HEK293 (cell line): ENCODE measurements around the gene MRPL48.
A peak's percentile ranks its signal among the peaks of the same experiment; 100 is the strongest.

Experiments used
- CTCF ChIA-PET: fragments of 350-600 bp; formaldehyde crosslinking; extraction: SDS; loops from one replicate; lab custom pipeline; 2021; ENCODE audit warnings: antibody characterized with exemption; lab: Yijun Ruan, JAX
- POLR2A ChIA-PET: fragments of 300-600 bp; formaldehyde crosslinking; extraction: SDS; loops from one replicate; lab custom pipeline; 2020; ENCODE audit warnings: antibody characterized with exemption, inconsistent platforms; lab: Yijun Ruan, JAX
- H3K27ac ChIP-seq: fragments of 200-500 bp; sonication (Bioruptor generic); 2 replicates; pipeline ENCODE4 v1.5.1; 2014; ENCODE audit warnings: low read depth, low read length, control low read depth, inconsistent platforms; ENCODE audit errors: extremely low read depth
- H3K36me3 ChIP-seq, 2 experiments: fragments of 200-500 bp in 1 of 2; sonication (Bioruptor generic) in 1 of 2; 1 replicate in 1 of 2; 2 replicates in 1 of 2; pipeline ENCODE4 v1.5.1; 2014 to 2017; ENCODE audit warnings: inconsistent platforms in 2 of 2, low read length in 2 of 2; ENCODE audit not compliant: control insufficient read depth in 2 of 2, insufficient read depth in 1 of 2
- H3K4me1 ChIP-seq: fragments of 200-500 bp; sonication (Bioruptor generic); 2 replicates; pipeline ENCODE4 v1.5.1; 2014; ENCODE audit warnings: mild to moderate bottlenecking, low read length, inconsistent platforms; ENCODE audit not compliant: control insufficient read depth, insufficient read depth
- H3K4me3 ChIP-seq: 2 replicates; pipeline ENCODE4 v1.5.1; 2011; ENCODE audit warnings: low read depth, mild to moderate bottlenecking, control low read depth, low read length, moderate library complexity
- H3K9me3 ChIP-seq: fragments of 200-500 bp; sonication (Bioruptor generic); 2 replicates; pipeline ENCODE4 v1.5.1; 2014; ENCODE audit warnings: low read depth, low read length, inconsistent platforms; ENCODE audit not compliant: control insufficient read depth, insufficient read depth
- BCL11A ChIP-seq: fragments of 450-650 bp; formaldehyde crosslinking; IDR thresholded peaks from 2 replicates; pipeline ENCODE4 v1.5.1; 2016; ENCODE audit warnings: low read depth, missing biosample characterization, missing genetic modification characterization
- KLF8 ChIP-seq: fragments of 450-650 bp; formaldehyde crosslinking; IDR thresholded peaks from 2 replicates; pipeline ENCODE4 v1.5.1; 2016; ENCODE audit warnings: missing biosample characterization, missing genetic modification characterization
- MZF1 ChIP-seq: fragments of 450-650 bp; formaldehyde crosslinking; IDR thresholded peaks from 2 replicates; pipeline ENCODE4 v1.5.1; 2017; ENCODE audit warnings: missing biosample characterization, missing genetic modification characterization, borderline replicate concordance
- PRDM1 ChIP-seq: fragments of 450-650 bp; formaldehyde crosslinking; IDR thresholded peaks from 2 replicates; pipeline ENCODE4; 2016; ENCODE audit warnings: missing biosample characterization, missing genetic modification characterization
- SALL2 ChIP-seq: fragments of 450-650 bp; formaldehyde crosslinking; IDR thresholded peaks from 2 replicates; pipeline ENCODE4 v1.5.0; 2017; ENCODE audit warnings: missing biosample characterization, mild to moderate bottlenecking, missing genetic modification characterization, borderline replicate concordance
- SETDB1 ChIP-seq: IDR thresholded peaks from one replicate; pipeline ENCODE4 v1.6.1; 2017; ENCODE audit warnings: mild to moderate bottlenecking, low read length, moderate library complexity, mixed read lengths; ENCODE audit not compliant: insufficient read length
- ZBTB48 ChIP-seq: fragments of 450-650 bp; formaldehyde crosslinking; IDR thresholded peaks from 2 replicates; pipeline ENCODE4 v1.5.1; 2016; ENCODE audit warnings: missing biosample characterization, missing genetic modification characterization
- ZBTB49 ChIP-seq: fragments of 450-650 bp; formaldehyde crosslinking; IDR thresholded peaks from 2 replicates; pipeline ENCODE4 v1.5.1; 2016; ENCODE audit warnings: missing biosample characterization, missing genetic modification characterization, low read depth
- ZIC2 ChIP-seq: fragments of 450-650 bp; formaldehyde crosslinking; IDR thresholded peaks from 2 replicates; pipeline ENCODE4 v1.5.1; 2016; ENCODE audit warnings: missing biosample characterization, missing genetic modification characterization
- ZNF140 ChIP-seq: fragments of 450-650 bp; formaldehyde crosslinking; IDR thresholded peaks from 2 replicates; pipeline ENCODE4 v1.5.1; 2016; ENCODE audit warnings: missing biosample characterization, missing genetic modification characterization
- ZNF19 ChIP-seq: fragments of 450-650 bp; formaldehyde crosslinking; IDR thresholded peaks from 2 replicates; pipeline ENCODE4; 2016; ENCODE audit warnings: missing biosample characterization, missing genetic modification characterization, low read depth
- ZNF221 ChIP-seq: fragments of 450-650 bp; formaldehyde crosslinking; IDR thresholded peaks from 2 replicates; pipeline ENCODE4 v1.5.1; 2017; ENCODE audit warnings: missing biosample characterization, missing genetic modification characterization, borderline replicate concordance
- ZNF23 ChIP-seq: fragments of 450-650 bp; formaldehyde crosslinking; IDR thresholded peaks from 2 replicates; pipeline ENCODE4 v1.5.1; 2016; ENCODE audit warnings: missing biosample characterization, missing genetic modification characterization, borderline replicate concordance
- ZNF24 ChIP-seq: fragments of 450-650 bp; formaldehyde crosslinking; IDR thresholded peaks from 2 replicates; pipeline ENCODE4 v1.5.1; 2016; ENCODE audit warnings: missing biosample characterization, missing genetic modification characterization
- ZNF391 ChIP-seq: fragments of 450-650 bp; formaldehyde crosslinking; IDR thresholded peaks from 2 replicates; pipeline ENCODE4 v1.5.1; 2016; ENCODE audit warnings: low read depth, missing biosample characterization, missing genetic modification characterization, borderline replicate concordance
- ZNF416 ChIP-seq: fragments of 450-650 bp; formaldehyde crosslinking; IDR thresholded peaks from 2 replicates; pipeline ENCODE4 v1.5.1; 2016; ENCODE audit warnings: missing biosample characterization, missing genetic modification characterization
- ZNF571 ChIP-seq: fragments of 450-650 bp; formaldehyde crosslinking; IDR thresholded peaks from 2 replicates; pipeline ENCODE4 v1.5.0; 2017; ENCODE audit warnings: missing biosample characterization, missing genetic modification characterization
- ZNF623 ChIP-seq: fragments of 450-650 bp; formaldehyde crosslinking; IDR thresholded peaks from 2 replicates; pipeline ENCODE4 v1.5.1; 2016; ENCODE audit warnings: missing biosample characterization, missing genetic modification characterization
- ZNF645 ChIP-seq: fragments of 450-650 bp; formaldehyde crosslinking; IDR thresholded peaks from 2 replicates; pipeline ENCODE4; 2016; ENCODE audit warnings: missing biosample characterization, missing genetic modification characterization
- TF ChIP-seq, protein P1 (sequence below): fragments of 450-650 bp; formaldehyde crosslinking; IDR thresholded peaks from 2 replicates; pipeline ENCODE4 v1.5.1; 2016; ENCODE audit warnings: missing biosample characterization, missing genetic modification characterization
- TF ChIP-seq, protein P2 (sequence below): fragments of 450-650 bp; formaldehyde crosslinking; IDR thresholded peaks from 2 replicates; pipeline ENCODE4 v1.5.1; 2016; ENCODE audit warnings: missing biosample characterization, missing genetic modification characterization
- TF ChIP-seq, protein P3 (sequence below): fragments of 450-650 bp; IDR thresholded peaks from 2 replicates; pipeline ENCODE4 v1.5.1; 2018; ENCODE audit warnings: missing biosample characterization, missing genetic modification characterization
- TF ChIP-seq, protein P4 (sequence below): fragments of 450-650 bp; formaldehyde crosslinking; IDR thresholded peaks from 2 replicates; pipeline ENCODE4 v1.5.1; 2017; ENCODE audit warnings: missing biosample characterization, mild to moderate bottlenecking, missing genetic modification characterization, moderate library complexity
- TF ChIP-seq, protein P5 (sequence below): fragments of 450-650 bp; formaldehyde crosslinking; IDR thresholded peaks from 2 replicates; pipeline ENCODE4 v1.5.1; 2016; ENCODE audit warnings: missing biosample characterization, missing genetic modification characterization

The MRPL48 gene

GRCh38 chr11:73787643-73788558 lies at the start of gene MRPL48:
TSS of gene MRPL48 (plus strand) at chr11:73787874. CDS start at chr11:73787972, 98 bp downstream.
- Histone ChIP-seq H3K27ac (peak within 1 kb of the TSS; percentile 95), H3K4me1 (no peaks in the 10 kb centered on the region), H3K36me3 (no peaks in the 10 kb centered on the region), H3K9me3 (no peaks in the 10 kb centered on the region), H3K4me3 (peak within 1 kb of the TSS; percentile 99)
- ChIA-PET CTCF (interaction anchor here (0.7 kb wide), 1 partner anchor 1650 kb away, joined by 4 read pairs; no protein-coding TSS in a partner anchor), POLR2A (interaction anchor here (0.6 to 2.8 kb wide), 14 partner anchors 8 to 217 kb away, joined by 3 to 59 read pairs (median 4); partner anchors contain the start of genes COA4, PAAF1 and RAB6A)
- TF ChIP-seq, protein P1, sequence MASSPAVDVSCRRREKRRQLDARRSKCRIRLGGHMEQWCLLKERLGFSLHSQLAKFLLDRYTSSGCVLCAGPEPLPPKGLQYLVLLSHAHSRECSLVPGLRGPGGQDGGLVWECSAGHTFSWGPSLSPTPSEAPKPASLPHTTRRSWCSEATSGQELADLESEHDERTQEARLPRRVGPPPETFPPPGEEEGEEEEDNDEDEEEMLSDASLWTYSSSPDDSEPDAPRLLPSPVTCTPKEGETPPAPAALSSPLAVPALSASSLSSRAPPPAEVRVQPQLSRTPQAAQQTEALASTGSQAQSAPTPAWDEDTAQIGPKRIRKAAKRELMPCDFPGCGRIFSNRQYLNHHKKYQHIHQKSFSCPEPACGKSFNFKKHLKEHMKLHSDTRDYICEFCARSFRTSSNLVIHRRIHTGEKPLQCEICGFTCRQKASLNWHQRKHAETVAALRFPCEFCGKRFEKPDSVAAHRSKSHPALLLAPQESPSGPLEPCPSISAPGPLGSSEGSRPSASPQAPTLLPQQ (tag by site-specific recombination) = peak; percentile 81
- TF ChIP-seq ZBTB49 (no peak), ZBTB48 (peak; percentile 70), ZNF645 (tag by site-specific recombination) (no peak), SETDB1 (peak; percentile 43), BCL11A (tag by site-specific recombination) (no peak), ZNF221 (tag by site-specific recombination) (no peak), ZNF571 (tag by site-specific recombination) (no peak), MZF1 (tag by site-specific recombination) (peak; percentile 42; the same call in 1 of the 2 replicates), ZNF623 (tag by site-specific recombination) (no peak), PRDM1 (tag by site-specific recombination) (peak; percentile 89), ZNF391 (tag by site-specific recombination) (peak; percentile 95; the same call in 1 of the 2 replicates), ZNF23 (tag by site-specific recombination) (no peak), ZNF416 (tag by site-specific recombination) (no peak), ZIC2 (tag by site-specific recombination) (0 out of 2 replicates have a peak, but pooled peaks have one; percentile 42), ZNF24 (peak; percentile 83), ZNF140 (no peak), SALL2 (no peak), KLF8 (peak; percentile 91), ZNF19 (tag by site-specific recombination) (no peak)
- TF ChIP-seq, protein P2, sequence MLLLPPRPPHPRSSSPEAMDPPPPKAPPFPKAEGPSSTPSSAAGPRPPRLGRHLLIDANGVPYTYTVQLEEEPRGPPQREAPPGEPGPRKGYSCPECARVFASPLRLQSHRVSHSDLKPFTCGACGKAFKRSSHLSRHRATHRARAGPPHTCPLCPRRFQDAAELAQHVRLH (tag by site-specific recombination) = peak; percentile 97
- TF ChIP-seq, protein P3, sequence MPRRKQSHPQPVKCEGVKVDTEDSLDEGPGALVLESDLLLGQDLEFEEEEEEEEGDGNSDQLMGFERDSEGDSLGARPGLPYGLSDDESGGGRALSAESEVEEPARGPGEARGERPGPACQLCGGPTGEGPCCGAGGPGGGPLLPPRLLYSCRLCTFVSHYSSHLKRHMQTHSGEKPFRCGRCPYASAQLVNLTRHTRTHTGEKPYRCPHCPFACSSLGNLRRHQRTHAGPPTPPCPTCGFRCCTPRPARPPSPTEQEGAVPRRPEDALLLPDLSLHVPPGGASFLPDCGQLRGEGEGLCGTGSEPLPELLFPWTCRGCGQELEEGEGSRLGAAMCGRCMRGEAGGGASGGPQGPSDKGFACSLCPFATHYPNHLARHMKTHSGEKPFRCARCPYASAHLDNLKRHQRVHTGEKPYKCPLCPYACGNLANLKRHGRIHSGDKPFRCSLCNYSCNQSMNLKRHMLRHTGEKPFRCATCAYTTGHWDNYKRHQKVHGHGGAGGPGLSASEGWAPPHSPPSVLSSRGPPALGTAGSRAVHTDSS (tag by site-specific recombination) = 0 out of 2 replicates have a peak, but pooled peaks have one; percentile 29
- TF ChIP-seq, protein P4, sequence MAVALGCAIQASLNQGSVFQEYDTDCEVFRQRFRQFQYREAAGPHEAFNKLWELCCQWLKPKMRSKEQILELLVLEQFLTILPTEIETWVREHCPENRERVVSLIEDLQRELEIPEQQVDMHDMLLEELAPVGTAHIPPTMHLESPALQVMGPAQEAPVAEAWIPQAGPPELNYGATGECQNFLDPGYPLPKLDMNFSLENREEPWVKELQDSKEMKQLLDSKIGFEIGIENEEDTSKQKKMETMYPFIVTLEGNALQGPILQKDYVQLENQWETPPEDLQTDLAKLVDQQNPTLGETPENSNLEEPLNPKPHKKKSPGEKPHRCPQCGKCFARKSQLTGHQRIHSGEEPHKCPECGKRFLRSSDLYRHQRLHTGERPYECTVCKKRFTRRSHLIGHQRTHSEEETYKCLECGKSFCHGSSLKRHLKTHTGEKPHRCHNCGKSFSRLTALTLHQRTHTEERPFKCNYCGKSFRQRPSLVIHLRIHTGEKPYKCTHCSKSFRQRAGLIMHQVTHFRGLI = peak; percentile 53; the same call in 1 of the 2 replicates
- TF ChIP-seq, protein P5, sequence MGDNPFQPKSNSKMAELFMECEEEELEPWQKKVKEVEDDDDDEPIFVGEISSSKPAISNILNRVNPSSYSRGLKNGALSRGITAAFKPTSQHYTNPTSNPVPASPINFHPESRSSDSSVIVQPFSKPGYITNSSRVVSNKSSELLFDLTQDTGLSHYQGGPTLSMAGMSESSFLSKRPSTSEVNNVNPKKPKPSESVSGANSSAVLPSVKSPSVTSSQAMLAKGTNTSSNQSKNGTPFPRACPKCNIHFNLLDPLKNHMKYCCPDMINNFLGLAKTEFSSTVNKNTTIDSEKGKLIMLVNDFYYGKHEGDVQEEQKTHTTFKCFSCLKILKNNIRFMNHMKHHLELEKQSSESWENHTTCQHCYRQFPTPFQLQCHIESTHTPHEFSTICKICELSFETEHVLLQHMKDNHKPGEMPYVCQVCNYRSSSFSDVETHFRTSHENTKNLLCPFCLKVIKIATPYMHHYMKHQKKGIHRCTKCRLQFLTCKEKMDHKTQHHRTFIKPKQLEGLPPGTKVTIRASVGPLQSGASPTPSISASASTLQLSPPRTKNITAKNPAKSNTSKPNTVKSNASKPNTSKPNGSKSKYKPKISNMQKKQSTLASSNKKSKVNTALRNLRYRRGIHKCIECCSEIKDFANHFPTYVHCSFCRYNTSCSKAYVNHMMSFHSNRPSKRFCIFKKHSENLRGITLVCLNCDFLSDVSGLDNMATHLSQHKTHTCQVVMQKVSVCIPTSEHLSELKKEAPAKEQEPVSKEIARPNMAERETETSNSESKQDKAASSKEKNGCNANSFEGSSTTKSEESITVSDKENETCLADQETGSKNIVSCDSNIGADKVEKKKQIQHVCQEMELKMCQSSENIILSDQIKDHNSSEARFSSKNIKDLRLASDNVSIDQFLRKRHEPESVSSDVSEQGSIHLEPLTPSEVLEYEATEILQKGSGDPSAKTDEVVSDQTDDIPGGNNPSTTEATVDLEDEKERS = peak; percentile 72; the same call in 1 of the 2 replicates
